Panc1 (cell line): Measurements from ENCODE around the gene TMEM259.

Source experiments
- POLR2AphosphoS5 ChIP-seq: IDR thresholded peaks from 2 replicates; pipeline ENCODE4 v1.6.1; 2012; ENCODE audit warnings: mild to moderate bottlenecking, low read depth, low read length, moderate library complexity
- REST ChIP-seq, 2 experiments: IDR thresholded peaks; 2 replicates each; pipeline ENCODE4 v1.6.1; 2011 to 2012; ENCODE audit warnings: low read depth in 2 of 2, control low read depth in 1 of 2, low read length in 1 of 2, mild to moderate bottlenecking in 1 of 2, moderate library complexity in 1 of 2; ENCODE audit not compliant: insufficient read depth in 1 of 2
- SIN3A ChIP-seq: IDR thresholded peaks from 2 replicates; pipeline ENCODE4 v1.6.1; 2012; ENCODE audit warnings: low read depth, mild to moderate bottlenecking, low read length, moderate library complexity, borderline replicate concordance; ENCODE audit not compliant: insufficient read depth
- TF ChIP-seq, protein P1 (sequence below): fragments of 450-650 bp; IDR thresholded peaks from 2 replicates; pipeline ENCODE4 v1.5.1; 2017; ENCODE audit warnings: mild to moderate bottlenecking

GRCh38 chr19:1017115-1017905, 3.6 kb downstream of the TMEM259 start:
- TF ChIP-seq, protein P1, sequence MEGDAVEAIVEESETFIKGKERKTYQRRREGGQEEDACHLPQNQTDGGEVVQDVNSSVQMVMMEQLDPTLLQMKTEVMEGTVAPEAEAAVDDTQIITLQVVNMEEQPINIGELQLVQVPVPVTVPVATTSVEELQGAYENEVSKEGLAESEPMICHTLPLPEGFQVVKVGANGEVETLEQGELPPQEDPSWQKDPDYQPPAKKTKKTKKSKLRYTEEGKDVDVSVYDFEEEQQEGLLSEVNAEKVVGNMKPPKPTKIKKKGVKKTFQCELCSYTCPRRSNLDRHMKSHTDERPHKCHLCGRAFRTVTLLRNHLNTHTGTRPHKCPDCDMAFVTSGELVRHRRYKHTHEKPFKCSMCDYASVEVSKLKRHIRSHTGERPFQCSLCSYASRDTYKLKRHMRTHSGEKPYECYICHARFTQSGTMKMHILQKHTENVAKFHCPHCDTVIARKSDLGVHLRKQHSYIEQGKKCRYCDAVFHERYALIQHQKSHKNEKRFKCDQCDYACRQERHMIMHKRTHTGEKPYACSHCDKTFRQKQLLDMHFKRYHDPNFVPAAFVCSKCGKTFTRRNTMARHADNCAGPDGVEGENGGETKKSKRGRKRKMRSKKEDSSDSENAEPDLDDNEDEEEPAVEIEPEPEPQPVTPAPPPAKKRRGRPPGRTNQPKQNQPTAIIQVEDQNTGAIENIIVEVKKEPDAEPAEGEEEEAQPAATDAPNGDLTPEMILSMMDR, result no peak
- TF ChIP-seq REST (IDR thresholded peaks at IDR 0.05; ENCODE audit: insufficient read depth in 1 of 2, low read depth in 2 of 2, low read length in 1 of 2) (no peak), POLR2AphosphoS5 (no peak), SIN3A (no peak)
